Neural cell (in vitro differentiated cells): ENCODE results near the gene FAM174C. TPM values are rescaled to one million over a fixed set of nuclear protein-coding genes. Genes with fewer than 3 reads are reported as not detected.

Experiments
- H2AFZ ChIP-seq: fragments of 200-600, 300-800 bp; sonication (generic), shearing (Covaris generic); 2 replicates; pipeline ENCODE4 v1.6.0; 2014; ENCODE audit warnings: low read depth, mild to moderate bottlenecking, antibody characterized with exemption, low read length, moderate library complexity
- H3F3A ChIP-seq: fragments of 200-600 bp; shearing (Covaris generic); 2 replicates; pipeline ENCODE4 v1.6.1; 2016; ENCODE audit warnings: mild to moderate bottlenecking, moderate library complexity, mixed read lengths, antibody characterized with exemption, low read length; ENCODE audit not compliant: insufficient read depth, poor library complexity, severe bottlenecking
- H3K27ac ChIP-seq: fragments of 200-600, 300-800 bp; sonication (generic), shearing (Covaris generic); 2 replicates; pipeline ENCODE4 v1.5.1; 2014; ENCODE audit warnings: mild to moderate bottlenecking, low read length, moderate library complexity
- H3K27me3 ChIP-seq: fragments of 300-800, 200-600 bp; sonication (generic), shearing (Covaris generic); 2 replicates; pipeline ENCODE4 v1.6.0; 2014; ENCODE audit warnings: mild to moderate bottlenecking, low read depth, low read length, moderate library complexity; ENCODE audit not compliant: insufficient read depth
- H3K36me3 ChIP-seq: fragments of 300-800, 200-600 bp; sonication (generic), shearing (Covaris generic); 2 replicates; pipeline ENCODE4 v1.5.1; 2014; ENCODE audit warnings: mild to moderate bottlenecking, antibody characterized with exemption, low read length, moderate library complexity; ENCODE audit not compliant: insufficient read depth
- H3K4me2 ChIP-seq: fragments of 300-800, 200-600 bp; sonication (generic), shearing (Covaris generic); 2 replicates; pipeline ENCODE4 v1.6.0; 2014; ENCODE audit warnings: mild to moderate bottlenecking, low read length
- H3K4me3 ChIP-seq: fragments of 300-800, 200-600 bp; sonication (generic), shearing (Covaris generic); 2 replicates; pipeline ENCODE4 v1.5.1; 2014; ENCODE audit warnings: mild to moderate bottlenecking, low read length, moderate library complexity
- H3K79me2 ChIP-seq: fragments of 200-600 bp; shearing (Covaris generic); replicated peaks from 2 replicates; pipeline ENCODE4 v1.6.0; 2014; ENCODE audit warnings: mild to moderate bottlenecking, low read length, moderate library complexity; ENCODE audit not compliant: insufficient read depth
- H3K9ac ChIP-seq: fragments of 300-800, 200-600 bp; sonication (generic), shearing (Covaris generic); 2 replicates; pipeline ENCODE4 v1.6.1; 2016; ENCODE audit warnings: mild to moderate bottlenecking, low read length, mixed read lengths
- H3K9me2 ChIP-seq: fragments of 200-600 bp; shearing (Covaris generic); 2 replicates; pipeline ENCODE4 v1.6.1; 2016; ENCODE audit warnings: mild to moderate bottlenecking, low read length, mixed read lengths; ENCODE audit not compliant: insufficient read depth
- H3K9me3 ChIP-seq: fragments of 200-600, 300-800 bp; sonication (generic), shearing (Covaris generic); 2 replicates; pipeline ENCODE4 v1.6.1; 2016; ENCODE audit warnings: mild to moderate bottlenecking, mixed run types, low read length, moderate library complexity, mixed read lengths
- H4K20me1 ChIP-seq: fragments of 200-600 bp; shearing (Covaris generic); 2 replicates; pipeline ENCODE4 v1.6.1; 2016; ENCODE audit warnings: mild to moderate bottlenecking, mixed run types; ENCODE audit not compliant: insufficient read depth
- EP300 ChIP-seq: fragments of 450-650 bp; conservative IDR thresholded peaks from 2 replicates; pipeline ENCODE4 v1.6.1; 2014; ENCODE audit warnings: antibody characterized with exemption, mild to moderate bottlenecking, moderate library complexity; ENCODE audit not compliant: poor library complexity, severe bottlenecking
- EZH2 ChIP-seq: fragments of 200-600, 300-800 bp; shearing (Covaris generic), sonication (generic); IDR thresholded peaks from 2 replicates; pipeline ENCODE4 v1.6.1; 2014; ENCODE audit warnings: antibody characterized with exemption, low read length, borderline replicate concordance, mild to moderate bottlenecking; ENCODE audit not compliant: insufficient read depth, poor library complexity, severe bottlenecking
- MXI1 ChIP-seq: fragments of 450-650 bp; conservative IDR thresholded peaks from 2 replicates; pipeline ENCODE4 v1.6.1; 2014; ENCODE audit warnings: antibody characterized with exemption, mild to moderate bottlenecking; ENCODE audit not compliant: poor library complexity, severe bottlenecking
- POLR2AphosphoS5 ChIP-seq: IDR thresholded peaks from 2 replicates; pipeline ENCODE4 v1.6.1; 2012
- RAD21 ChIP-seq: fragments of 450-650 bp; conservative IDR thresholded peaks from 2 replicates; pipeline ENCODE4 v1.6.1; 2014; ENCODE audit warnings: antibody characterized with exemption, mild to moderate bottlenecking, moderate library complexity
- SMC3 ChIP-seq: fragments of 450-650 bp; conservative IDR thresholded peaks from 2 replicates; pipeline ENCODE4 v1.6.1; 2014; ENCODE audit warnings: antibody characterized with exemption, mild to moderate bottlenecking, moderate library complexity; ENCODE audit not compliant: poor library complexity
- TAF1 ChIP-seq: IDR thresholded peaks from 2 replicates; pipeline ENCODE4 v1.6.1; 2012; ENCODE audit warnings: low read depth
- polyA plus RNA-seq: library from polyadenylated mRNA; depleted of rRNA; stranded (reverse); fragments of >200 nt; gene quantifications from 2 replicates; pipeline ENCODE4 v1.2.3, GENCODE V29; 2014
- TF ChIP-seq, protein P1 (sequence below): IDR thresholded peaks from 2 replicates; pipeline ENCODE4 v1.6.1; 2012; ENCODE audit warnings: borderline replicate concordance
- TF ChIP-seq, protein P2 (sequence below): fragments of 450-650 bp; IDR thresholded peaks from 2 replicates; pipeline ENCODE4 v1.5.1; 2014; ENCODE audit warnings: antibody characterized with exemption, mild to moderate bottlenecking, moderate library complexity; ENCODE audit not compliant: poor library complexity, severe bottlenecking

The FAM174C gene
- polyA plus RNA-seq, 1 donor from 2014 or later: 28.4 TPM

DNA sequence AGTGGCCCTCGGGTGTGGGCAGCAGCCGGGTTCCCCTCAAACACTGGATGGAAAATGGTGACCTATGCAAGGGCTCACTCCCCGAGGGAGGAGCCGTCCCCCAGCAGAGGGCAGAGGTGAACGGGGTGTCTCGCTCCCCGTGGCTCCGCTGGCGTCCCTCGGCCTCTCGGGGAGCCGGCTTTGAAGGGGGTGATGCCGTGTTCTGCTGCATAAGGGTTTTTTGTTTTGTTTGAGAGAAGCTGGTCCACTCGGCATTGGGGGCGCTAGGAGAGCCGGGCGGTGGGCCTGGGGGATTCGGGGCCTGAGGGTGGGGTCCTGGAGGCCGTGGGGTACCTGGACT is 14.3 kb downstream of the FAM174C start:
- Histone ChIP-seq H3K36me3 (no peaks in the 10 kb centered on the region), H3F3A (no peaks in the 10 kb centered on the region), H3K27me3 (no peaks in the 10 kb centered on the region), H3K9me3 (no peaks in the 10 kb centered on the region), H3K9ac (no peak overlapping the region), H3K9me2 (no peaks in the 10 kb centered on the region), H3K4me3 (no peak overlapping the region), H3K27ac (no peak overlapping the region), H2AFZ (no peak overlapping the region), H3K79me2 (peaks cover 31% of the 10 kb centered on the region), H3K4me2 (no peak overlapping the region), H4K20me1 (no peaks in the 10 kb centered on the region)
- no peak for TF ChIP-seq SMC3
- no peak for TF ChIP-seq TAF1
- TF ChIP-seq, protein P1, sequence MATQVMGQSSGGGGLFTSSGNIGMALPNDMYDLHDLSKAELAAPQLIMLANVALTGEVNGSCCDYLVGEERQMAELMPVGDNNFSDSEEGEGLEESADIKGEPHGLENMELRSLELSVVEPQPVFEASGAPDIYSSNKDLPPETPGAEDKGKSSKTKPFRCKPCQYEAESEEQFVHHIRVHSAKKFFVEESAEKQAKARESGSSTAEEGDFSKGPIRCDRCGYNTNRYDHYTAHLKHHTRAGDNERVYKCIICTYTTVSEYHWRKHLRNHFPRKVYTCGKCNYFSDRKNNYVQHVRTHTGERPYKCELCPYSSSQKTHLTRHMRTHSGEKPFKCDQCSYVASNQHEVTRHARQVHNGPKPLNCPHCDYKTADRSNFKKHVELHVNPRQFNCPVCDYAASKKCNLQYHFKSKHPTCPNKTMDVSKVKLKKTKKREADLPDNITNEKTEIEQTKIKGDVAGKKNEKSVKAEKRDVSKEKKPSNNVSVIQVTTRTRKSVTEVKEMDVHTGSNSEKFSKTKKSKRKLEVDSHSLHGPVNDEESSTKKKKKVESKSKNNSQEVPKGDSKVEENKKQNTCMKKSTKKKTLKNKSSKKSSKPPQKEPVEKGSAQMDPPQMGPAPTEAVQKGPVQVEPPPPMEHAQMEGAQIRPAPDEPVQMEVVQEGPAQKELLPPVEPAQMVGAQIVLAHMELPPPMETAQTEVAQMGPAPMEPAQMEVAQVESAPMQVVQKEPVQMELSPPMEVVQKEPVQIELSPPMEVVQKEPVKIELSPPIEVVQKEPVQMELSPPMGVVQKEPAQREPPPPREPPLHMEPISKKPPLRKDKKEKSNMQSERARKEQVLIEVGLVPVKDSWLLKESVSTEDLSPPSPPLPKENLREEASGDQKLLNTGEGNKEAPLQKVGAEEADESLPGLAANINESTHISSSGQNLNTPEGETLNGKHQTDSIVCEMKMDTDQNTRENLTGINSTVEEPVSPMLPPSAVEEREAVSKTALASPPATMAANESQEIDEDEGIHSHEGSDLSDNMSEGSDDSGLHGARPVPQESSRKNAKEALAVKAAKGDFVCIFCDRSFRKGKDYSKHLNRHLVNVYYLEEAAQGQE: no peak
- TF ChIP-seq MXI1: no peak
- no peak for TF ChIP-seq EZH2
- no peak for TF ChIP-seq EP300
- no peak for TF ChIP-seq RAD21
- TF ChIP-seq, protein P2, sequence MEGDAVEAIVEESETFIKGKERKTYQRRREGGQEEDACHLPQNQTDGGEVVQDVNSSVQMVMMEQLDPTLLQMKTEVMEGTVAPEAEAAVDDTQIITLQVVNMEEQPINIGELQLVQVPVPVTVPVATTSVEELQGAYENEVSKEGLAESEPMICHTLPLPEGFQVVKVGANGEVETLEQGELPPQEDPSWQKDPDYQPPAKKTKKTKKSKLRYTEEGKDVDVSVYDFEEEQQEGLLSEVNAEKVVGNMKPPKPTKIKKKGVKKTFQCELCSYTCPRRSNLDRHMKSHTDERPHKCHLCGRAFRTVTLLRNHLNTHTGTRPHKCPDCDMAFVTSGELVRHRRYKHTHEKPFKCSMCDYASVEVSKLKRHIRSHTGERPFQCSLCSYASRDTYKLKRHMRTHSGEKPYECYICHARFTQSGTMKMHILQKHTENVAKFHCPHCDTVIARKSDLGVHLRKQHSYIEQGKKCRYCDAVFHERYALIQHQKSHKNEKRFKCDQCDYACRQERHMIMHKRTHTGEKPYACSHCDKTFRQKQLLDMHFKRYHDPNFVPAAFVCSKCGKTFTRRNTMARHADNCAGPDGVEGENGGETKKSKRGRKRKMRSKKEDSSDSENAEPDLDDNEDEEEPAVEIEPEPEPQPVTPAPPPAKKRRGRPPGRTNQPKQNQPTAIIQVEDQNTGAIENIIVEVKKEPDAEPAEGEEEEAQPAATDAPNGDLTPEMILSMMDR: no peak
- TF ChIP-seq POLR2AphosphoS5: no peak

- Histone ChIP-seq H2AFZ (no peak overlapping the region), H3K9ac (no peak overlapping the region), H3K27me3 (no peaks in the 10 kb centered on the region), H3K4me2 (no peak overlapping the region), H3K36me3 (no peaks in the 10 kb centered on the region), H3K79me2 (peaks cover 31% of the 10 kb centered on the region), H3K9me3 (no peaks in the 10 kb centered on the region), H4K20me1 (no peaks in the 10 kb centered on the region), H3K27ac (no peak overlapping the region), H3K4me3 (no peak overlapping the region), H3F3A (no peaks in the 10 kb centered on the region), H3K9me2 (no peaks in the 10 kb centered on the region)
- TF ChIP-seq RAD21 (no peak), SMC3 (no peak), POLR2AphosphoS5 (no peak), MXI1 (no peak), EP300 (no peak)
- TF ChIP-seq, protein P1: no peak
- TF ChIP-seq, protein P2: no peak
Observed at GRCh38 chr19:1290196-1290702, 14.9 kb downstream of the FAM174C start.
